NCI-H2081 treated with DMSO at 0.1 percent for 48 hours (cell line): ENCODE measurements around the gene SIPA1L2.
"Not testable (repeated sequence)": the region's sequence is repeated elsewhere in the genome, so short reads cannot be mapped to it uniquely, and the experiment has no call there.

ENCODE experiments used
- DNase-seq: peaks from one replicate; lab custom pipeline; 2025; lab: John Stamatoyannopoulos, UW

SIPA1L2 gene

DNA sequence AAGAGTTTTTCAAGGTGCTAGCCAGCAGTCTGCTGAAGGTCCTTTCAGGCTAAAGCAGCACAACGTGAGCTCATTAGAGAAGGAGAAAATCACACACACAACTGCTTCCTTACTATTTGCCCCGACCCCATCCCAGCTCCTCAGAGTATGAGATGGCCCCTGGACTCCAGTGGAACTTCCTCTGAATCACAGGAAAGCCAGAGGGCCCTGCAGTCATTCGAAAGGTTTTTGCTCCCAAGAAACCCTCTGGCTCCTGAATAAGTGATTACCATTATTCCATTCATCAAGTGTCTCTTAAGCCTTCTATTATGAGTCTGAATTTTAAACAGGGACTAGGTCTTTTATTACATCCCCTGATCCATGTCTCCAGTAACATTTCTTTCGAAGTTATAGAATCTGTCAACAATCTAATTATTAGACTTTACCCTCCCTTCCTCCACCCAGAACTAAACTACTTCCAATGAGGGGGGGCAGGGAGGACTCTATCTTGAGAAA, 14.6 kb downstream of the SIPA1L2 start:
- no peak for DNase-seq

- no peak for DNase-seq
These were observed 15.1 kb downstream of the SIPA1L2 start for GRCh38 chr1:232614811-232615210.

GRCh38 chr1:232613752-232614381, 16.1 kb downstream of the SIPA1L2 start:
- DNase-seq, result no peak

- not testable (repeated sequence) for DNase-seq
These were observed 17.1 kb downstream of the SIPA1L2 start for GRCh38 chr1:232612836-232613235.

DNA sequence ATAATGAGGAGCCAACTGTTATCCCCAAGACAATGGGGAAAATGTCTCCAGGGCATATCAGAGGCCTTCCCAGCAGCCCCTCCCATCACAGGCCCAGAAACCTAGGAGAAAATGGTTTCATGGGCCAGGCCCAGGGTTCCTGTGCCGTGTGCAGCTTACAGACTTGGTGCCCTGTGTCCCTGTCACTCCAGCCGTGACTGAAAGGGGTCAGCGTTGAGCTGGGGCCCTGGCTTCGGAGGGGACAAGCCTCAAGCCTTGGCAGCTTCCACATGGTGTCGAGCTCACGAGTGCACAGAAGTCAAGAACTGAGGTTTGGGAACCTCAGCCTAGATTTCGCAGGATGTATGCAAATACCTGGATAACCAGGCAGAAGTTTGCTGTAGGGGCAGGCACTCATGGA, 18.1 kb downstream of the SIPA1L2 start:
- no peak for DNase-seq

DNA sequence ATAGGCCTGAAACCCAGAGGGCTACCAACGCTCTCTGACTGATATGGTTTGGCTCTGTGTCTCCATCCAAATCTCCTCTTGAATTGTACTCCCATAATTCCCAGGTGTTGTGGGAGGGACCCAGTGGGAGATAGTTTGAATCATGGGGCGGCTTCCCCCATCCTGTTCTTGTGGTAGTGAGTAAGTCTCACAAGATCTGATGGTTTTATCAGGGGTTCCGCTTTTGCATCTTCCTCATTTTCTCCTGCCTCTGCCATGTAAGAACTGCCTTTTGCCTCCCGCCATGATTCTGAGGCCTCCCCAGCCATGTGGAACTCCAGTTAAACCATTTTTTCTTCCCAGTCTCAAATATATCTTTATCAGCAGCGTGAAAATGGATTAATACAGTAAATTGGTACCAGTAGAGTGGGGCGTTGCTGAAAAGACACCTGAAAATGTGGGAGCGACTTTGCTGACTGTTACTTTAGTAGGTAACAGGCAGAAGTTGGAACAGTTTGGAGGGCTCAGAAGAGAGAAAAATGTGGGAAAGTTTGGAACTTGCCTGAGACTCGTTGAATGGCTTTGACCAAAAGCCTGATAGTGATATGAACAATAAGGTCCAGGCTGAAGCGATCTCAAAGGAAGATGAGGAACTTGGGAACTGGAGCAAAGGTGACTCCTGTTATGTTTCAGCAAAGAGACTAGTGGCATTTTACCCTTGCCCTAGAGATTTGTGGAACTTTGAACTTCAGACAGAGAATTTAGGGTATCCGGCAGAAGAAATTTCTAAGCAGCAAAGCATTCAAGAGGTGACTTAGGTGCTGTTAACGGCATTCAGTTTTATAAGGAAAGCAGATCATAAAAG, 18.8 kb downstream of the SIPA1L2 start:
- not testable (repeated sequence) for DNase-seq

DNA sequence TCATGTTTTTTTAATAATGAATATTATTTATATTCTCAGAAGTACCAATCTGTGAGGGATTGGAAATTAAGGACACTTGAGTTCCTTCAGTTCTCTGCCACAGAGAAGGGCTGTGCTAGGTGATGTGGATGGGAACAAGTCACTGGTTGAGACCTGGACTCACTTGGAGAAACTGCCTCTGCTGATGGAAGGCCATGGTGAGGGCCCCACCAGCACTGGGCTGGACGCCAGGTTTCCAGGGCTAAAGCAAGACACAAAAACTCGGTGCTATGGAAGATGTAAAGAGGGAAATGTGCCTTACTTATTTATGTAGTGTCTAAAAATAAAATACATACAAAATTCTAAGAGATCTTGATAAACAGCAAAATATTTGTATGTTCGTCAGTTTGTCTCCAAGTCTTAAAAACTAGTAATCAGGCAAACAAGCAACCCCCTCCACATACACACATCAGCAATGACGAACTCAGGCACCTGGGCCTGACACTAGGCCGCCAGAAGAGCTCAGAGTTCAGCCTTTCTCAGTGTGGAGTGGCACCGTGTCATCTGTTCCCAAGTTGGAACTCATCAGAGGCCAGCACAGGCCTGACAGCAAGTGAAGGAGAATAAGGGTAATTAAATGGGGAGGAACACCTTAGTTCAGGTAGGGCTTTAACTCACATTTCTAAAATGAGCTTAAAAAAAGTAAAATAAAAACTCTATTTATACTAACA, 19.6 kb downstream of the SIPA1L2 start:
- no peak for DNase-seq

DNA sequence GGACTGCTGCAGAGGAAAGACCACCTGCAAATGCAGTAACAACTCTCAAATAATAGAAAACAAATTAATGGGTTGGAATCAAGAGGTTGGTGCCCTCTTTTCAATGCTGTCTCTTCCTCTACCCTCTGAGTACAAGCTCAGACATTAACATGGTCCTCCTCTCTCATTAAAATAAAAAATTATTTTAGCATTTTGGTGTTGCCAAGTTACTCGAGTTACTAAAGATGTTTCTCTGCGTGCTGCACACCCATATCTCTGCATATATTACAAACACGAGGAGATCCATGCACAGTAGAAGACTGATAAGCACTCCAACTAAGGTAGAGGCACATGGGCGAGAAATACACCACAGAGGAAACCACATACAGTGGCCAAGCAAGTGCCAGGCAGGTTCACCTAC, 21.5 kb downstream of the SIPA1L2 start:
- no peak for DNase-seq

GRCh38 chr1:232602622-232603021, 27.3 kb downstream of the SIPA1L2 start:
- no peak for DNase-seq

DNA sequence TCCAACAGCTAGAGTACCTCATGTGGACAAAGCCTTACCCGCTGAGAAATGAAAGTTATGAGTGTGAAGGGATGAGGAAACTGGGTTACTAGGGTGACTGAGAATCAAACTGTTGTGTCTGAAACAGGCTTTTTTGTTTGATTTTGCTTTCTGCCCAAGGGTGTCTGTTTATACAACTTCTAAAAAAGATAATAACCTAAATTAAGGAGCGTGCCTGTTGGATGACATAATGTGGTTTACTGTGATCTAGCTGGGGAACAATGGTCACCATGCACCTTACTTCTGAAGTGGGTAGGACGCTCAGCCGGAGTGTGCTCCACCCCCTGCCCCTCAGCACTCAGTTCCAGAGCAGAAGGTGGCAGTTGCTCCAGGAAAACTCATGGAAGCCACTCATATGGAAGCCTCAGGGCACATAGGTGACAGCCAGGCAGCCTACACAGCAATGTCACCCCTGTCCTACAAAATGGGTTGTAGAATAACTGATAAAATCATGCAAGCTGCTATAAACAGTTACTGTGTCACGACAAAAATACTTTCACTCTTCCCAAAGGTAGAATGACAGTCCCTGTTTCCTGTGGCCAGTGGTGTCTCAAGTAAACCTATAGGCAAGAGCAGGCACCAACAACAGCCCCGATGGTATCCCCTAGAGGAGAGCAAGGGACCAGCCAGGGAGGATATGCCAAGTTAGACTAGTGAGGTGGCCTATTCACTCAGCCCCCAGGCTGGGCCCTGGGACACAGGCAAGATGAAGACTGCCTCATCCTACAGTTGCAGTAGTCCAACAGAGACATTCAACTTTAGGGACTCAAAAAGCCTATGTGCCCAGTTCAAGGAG, 29.3 kb downstream of the SIPA1L2 start:
- no peak for DNase-seq

DNA sequence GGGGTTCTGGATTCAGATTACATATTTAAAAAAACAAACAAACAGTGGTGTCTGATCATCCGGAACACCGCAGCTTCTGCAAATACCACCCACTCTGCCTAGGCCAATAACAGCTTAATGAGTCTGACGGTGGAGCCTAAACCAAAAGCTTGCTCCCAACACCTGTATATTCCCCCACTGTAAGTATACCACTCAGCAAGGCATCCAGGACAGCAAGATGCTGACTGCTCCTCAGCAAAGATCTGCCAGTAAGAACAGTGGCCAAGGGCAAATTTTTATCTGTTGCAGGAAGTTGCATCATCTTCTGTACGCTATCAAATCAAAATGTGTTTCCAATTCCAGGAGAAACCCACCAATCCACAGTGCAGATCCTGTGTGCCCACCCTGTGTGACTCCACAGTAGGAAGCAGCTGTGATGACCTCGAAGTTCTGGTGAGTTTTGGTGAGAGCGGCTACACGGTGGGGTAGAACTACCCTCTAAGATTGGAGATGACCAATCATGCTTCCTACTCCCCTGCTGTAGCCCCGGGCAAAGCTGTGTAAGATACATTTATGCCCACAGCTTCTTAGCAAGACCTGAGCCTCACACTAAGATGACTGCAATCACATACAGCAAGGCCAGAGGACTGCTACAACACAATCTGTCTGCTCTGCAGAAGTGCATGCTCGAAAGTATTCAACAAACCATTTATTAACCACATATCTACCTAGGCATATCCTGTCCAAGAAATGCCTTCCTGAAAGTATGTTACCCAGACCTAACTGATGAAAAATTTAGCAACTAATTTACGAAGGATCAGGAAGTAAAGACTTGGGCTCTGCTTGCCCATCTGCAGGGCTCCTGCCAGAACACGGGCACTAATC, 30.5 kb downstream of the SIPA1L2 start:
- peak; percentile 76 for DNase-seq

- DNase-seq, result no peak
These were observed 31.1 kb downstream of the SIPA1L2 start for GRCh38 chr1:232598837-232599177.

DNA sequence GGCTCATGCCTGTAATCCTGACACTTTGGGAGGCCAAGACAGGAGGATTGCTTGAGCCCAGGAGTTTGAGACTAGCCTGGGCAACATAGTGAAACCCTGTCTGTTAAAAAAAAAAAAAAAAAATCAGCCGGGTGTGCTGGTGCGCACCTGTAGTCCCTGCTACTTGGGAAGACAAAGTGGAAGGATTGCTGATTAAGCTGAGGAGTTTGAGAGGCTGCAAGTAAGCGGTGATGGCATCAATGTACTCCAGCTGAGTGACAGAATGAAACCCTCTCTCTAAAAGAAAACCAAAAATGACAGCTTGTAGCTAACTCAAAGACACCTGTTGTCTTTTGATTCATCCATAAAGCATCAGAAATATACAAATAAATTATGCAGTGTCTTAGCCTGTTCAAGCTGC, 31.8 kb downstream of the SIPA1L2 start:
- DNase-seq, result no peak

GRCh38 chr1:232597721-232598120, 32.2 kb downstream of the SIPA1L2 start:
- no peak for DNase-seq

- no peak for DNase-seq
These were observed 33.1 kb downstream of the SIPA1L2 start for GRCh38 chr1:232596666-232597303.

GRCh38 chr1:232594768-232595698, 34.9 kb downstream of the SIPA1L2 start:
- no peak for DNase-seq

- no peak for DNase-seq
These were observed 36.0 kb downstream of the SIPA1L2 start for GRCh38 chr1:232593717-232594502.

DNA sequence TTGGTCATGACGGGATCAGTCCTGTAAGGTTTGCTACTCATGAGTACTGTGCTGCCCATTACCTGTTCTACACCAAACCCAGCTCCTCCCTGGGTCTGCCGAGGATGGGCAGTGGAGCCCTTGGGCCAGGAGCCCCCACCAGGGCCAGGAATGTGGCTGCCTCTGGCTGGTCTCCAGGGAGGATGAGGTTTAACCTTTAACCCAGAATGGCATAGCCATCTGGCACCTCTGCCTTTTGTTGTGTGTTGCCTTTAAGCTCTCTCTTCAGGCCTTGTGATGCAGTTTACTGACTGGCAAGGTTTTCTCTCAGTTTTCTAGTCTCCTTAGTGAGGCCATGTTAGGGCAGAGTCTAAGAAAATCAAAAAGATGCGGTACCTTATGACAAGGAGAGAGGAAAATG, 38.6 kb downstream of the SIPA1L2 start:
- DNase-seq, result no peak

GRCh38 chr1:232590744-232591082, 39.2 kb downstream of the SIPA1L2 start:
- DNase-seq, result no peak
